ENCODE results near the gene SLC17A1. TPM values are rescaled to one million over a fixed set of nuclear protein-coding genes. Genes with fewer than 3 reads are reported as not detected.

Gene SLC17A1, protein sequence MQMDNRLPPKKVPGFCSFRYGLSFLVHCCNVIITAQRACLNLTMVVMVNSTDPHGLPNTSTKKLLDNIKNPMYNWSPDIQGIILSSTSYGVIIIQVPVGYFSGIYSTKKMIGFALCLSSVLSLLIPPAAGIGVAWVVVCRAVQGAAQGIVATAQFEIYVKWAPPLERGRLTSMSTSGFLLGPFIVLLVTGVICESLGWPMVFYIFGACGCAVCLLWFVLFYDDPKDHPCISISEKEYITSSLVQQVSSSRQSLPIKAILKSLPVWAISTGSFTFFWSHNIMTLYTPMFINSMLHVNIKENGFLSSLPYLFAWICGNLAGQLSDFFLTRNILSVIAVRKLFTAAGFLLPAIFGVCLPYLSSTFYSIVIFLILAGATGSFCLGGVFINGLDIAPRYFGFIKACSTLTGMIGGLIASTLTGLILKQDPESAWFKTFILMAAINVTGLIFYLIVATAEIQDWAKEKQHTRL
- not detected for total RNA-seq

DNA sequence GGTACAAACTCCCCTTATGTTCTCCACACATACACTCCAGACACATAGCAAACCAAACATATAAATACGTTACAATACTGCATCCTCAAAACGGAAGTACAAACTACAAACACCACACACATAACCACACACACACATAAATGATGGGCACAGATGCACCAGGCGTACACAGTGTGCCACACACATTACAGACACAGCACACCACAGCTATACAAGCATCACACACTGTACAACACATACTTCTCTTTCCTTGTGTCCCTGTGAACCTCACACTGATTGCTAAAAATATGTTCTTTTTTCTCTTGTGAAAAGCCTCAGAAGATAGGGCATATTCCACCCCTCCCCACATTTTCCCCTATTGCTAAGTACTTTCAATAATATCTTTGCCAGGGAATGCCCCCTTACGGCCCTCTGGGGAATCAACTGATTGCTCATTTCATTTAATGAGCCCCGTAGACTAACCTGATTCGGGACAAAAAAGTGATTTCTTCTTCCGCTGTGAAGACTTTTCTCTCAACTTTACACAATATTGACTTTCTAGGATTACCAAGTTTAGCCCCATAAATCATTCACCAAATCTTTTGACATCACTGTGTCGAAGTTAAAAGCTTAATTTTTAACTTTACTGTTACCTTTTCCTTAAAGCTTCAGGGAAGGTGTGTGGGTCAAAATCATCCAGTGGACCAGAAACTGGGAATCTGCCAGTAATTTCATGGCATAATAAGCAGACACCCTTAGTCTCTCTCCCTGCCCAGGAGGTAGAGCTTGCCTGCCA, at the start of gene SLC17A1:
Gene SLC17A1 (minus strand): TSS at position 521 of the 775 bp plus-strand sequence. CDS start 1,495 bp downstream, outside the sequence.
- TF ChIP-seq, protein P1, sequence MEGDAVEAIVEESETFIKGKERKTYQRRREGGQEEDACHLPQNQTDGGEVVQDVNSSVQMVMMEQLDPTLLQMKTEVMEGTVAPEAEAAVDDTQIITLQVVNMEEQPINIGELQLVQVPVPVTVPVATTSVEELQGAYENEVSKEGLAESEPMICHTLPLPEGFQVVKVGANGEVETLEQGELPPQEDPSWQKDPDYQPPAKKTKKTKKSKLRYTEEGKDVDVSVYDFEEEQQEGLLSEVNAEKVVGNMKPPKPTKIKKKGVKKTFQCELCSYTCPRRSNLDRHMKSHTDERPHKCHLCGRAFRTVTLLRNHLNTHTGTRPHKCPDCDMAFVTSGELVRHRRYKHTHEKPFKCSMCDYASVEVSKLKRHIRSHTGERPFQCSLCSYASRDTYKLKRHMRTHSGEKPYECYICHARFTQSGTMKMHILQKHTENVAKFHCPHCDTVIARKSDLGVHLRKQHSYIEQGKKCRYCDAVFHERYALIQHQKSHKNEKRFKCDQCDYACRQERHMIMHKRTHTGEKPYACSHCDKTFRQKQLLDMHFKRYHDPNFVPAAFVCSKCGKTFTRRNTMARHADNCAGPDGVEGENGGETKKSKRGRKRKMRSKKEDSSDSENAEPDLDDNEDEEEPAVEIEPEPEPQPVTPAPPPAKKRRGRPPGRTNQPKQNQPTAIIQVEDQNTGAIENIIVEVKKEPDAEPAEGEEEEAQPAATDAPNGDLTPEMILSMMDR (IDR thresholded peaks at IDR 0.05; ENCODE audit: low read depth) = no peak

DNA sequence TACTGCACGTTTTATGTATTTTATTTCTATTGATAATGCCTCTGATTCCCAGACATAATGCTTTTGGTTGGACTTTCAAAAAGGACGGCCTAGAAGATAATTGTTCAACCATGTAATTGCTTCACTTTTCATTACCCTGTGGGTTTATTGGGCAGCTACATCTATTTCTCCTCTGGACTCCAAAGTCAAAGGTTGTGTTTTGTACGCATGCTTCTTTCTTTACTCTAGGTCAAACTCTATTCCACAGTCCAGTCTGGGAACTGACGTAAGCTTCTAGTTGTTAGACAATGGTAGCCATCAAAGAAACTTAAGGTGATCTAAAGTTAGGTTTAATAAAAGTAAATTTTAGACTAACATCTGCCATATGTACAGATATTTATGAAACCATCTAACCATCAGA, 48.7 kb upstream of the SLC17A1 start:
- TF ChIP-seq, protein P1 (IDR thresholded peaks at IDR 0.05; ENCODE audit: low read depth) = no peak

DNA sequence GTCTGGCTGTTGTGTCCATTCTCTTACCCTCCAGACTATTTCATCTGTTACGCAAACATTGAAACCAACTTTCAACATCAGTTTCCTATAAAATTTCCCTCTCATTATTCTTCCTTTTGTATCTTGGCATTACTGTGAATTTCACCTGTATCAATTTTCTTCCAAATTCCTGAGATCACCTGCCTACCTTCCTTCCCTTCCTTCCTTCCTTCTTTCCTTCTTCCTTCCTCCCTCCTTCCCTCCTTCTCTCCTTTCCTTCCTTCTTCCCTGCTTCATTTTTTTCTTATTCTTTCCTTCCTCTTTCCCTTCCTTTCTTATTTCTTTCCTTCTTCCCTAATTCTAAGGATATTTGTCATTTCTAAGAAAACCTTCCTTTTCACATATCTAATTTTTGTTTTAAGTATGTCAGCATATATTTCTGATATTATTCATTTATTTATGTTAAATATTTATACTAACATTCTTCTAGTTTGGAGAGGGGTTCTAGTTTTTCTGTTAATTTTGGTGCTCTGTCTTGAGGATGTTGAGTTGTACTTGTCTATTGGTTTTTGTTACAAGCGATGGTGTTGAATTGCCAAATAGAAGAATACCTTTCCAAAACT, 47.0 kb upstream of the SLC17A1 start:
- TF ChIP-seq, protein P1 (IDR thresholded peaks at IDR 0.05; ENCODE audit: low read depth) = no peak

DNA sequence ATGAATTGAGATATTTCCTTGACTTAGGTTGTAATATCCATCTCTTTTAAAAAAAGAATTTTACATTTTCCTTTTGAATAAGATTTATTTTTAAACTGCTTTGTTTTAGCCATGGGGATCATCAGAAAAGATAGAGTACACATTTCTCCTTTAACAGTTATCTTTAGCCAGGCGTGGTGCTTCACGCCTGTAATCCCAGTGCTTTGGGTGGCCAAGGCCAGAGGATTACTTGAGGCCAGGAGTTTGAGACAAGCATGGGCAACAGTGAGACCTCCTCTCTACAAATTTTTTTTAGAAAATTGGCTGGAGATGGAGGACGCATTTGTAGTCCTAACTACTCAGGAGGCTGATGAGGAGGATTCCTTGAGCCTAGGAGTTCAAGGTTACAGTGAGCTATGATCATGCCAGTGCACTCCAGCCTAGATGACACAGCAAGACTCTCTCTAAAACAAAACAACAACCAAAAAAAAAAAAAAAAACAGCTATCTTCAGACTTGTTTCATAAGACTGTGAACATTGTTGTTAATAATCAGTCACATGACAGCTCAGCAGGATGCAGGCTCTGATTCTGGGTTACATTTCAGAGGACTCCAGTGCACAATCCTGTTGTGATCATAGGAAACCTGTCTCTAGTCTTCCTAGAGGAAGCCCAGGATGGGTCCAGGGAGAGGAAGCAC, 44.2 kb upstream of the SLC17A1 start:
- TF ChIP-seq, protein P1 (IDR thresholded peaks at IDR 0.05; ENCODE audit: low read depth) = no peak

DNA sequence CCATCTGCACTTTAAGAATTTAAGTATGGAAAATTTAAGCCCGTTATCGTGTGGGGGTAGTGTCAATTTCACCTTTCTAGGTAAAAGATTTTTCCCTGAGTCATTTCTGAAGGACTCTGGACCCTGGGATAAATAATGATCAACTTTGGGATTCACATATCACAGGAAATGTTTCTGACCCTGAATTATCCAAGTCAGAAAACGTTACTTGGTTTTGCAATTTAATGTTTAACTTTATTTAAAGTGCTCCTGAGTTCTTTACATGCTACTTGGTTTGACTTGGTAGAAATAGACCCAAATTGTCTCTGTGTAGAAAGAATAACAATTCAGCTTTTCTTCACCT, 43.7 kb upstream of the SLC17A1 start:
- TF ChIP-seq, protein P1 (IDR thresholded peaks at IDR 0.05; ENCODE audit: low read depth) = no peak

DNA sequence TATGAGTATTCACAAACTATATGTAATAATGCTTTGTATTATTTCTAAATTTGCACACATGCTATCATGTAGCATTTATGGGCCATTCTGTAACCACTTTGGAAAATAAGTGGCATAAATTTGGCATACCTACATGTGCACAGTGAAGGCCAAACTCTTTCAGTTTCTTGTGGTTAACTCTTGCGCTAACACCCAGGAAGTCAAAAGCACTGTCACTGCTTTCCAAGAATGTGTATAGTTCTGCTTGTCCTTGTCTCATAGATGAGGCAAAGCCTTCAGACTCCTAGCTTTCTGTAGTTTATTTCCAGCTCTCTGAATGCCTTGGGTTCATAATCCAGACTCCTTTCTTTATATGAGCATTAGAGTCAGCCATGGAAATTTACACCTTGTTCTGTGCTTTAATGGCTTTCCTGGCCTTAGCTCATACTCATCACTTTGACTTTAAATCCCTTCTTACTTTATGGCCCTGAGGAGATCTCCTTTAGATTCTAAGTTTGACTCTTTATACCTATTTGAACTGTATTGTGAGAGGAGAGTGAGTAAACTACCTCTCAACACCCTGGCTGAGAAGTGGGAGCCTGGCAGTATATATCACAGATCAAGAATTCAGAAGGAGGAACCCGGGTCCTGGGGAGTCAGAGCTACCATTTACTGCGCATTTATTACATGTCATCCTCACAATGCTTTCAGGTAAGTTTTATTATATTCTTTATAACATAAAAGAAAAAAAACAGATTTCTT, 43.1 kb upstream of the SLC17A1 start:
- TF ChIP-seq, protein P1 (IDR thresholded peaks at IDR 0.05; ENCODE audit: low read depth) = no peak
